Smooth muscle cell (in vitro differentiated cells): ENCODE measurements around the gene SRGAP3. TPM values are rescaled to one million over a fixed set of nuclear protein-coding genes. Genes with fewer than 3 reads are reported as not detected.

Experiments used
- DNase-seq: peaks from one replicate; lab custom pipeline; 2025; ENCODE audit not compliant: unreplicated experiment; lab: John Stamatoyannopoulos, UW
- H2AFZ ChIP-seq: fragments of 200-600 bp; sonication (generic); 2 replicates; pipeline ENCODE4 v1.6.0; 2016; ENCODE audit warnings: antibody characterized with exemption, low read depth, mild to moderate bottlenecking
- H3F3A ChIP-seq: fragments of 200-600 bp; sonication (generic); 2 replicates; pipeline ENCODE4 v1.6.0; 2017; ENCODE audit warnings: antibody characterized with exemption, low read depth
- H3K27ac ChIP-seq: fragments of 200-600 bp; sonication (generic); 2 replicates; pipeline ENCODE4 v1.5.1; 2016; ENCODE audit warnings: low read depth, mild to moderate bottlenecking
- H3K27me3 ChIP-seq: fragments of 200-600 bp; sonication (generic); 2 replicates; pipeline ENCODE4 v1.6.1; 2016; ENCODE audit warnings: low read depth, mild to moderate bottlenecking
- H3K36me3 ChIP-seq: fragments of 200-600 bp; sonication (generic); 2 replicates; pipeline ENCODE4 v1.5.1; 2016; ENCODE audit warnings: low read depth
- H3K4me1 ChIP-seq: fragments of 200-600 bp; sonication (generic); 2 replicates; pipeline ENCODE4 v1.5.1; 2016; ENCODE audit warnings: low read depth
- H3K4me2 ChIP-seq: fragments of 200-600 bp; sonication (generic); 2 replicates; pipeline ENCODE4 v1.6.0; 2016; ENCODE audit warnings: mild to moderate bottlenecking
- H3K4me3 ChIP-seq: fragments of 200-600 bp; sonication (generic); 2 replicates; pipeline ENCODE4 v1.5.1; 2016; ENCODE audit warnings: mild to moderate bottlenecking
- H3K79me2 ChIP-seq: fragments of 200-600 bp; sonication (generic); 2 replicates; pipeline ENCODE4 v1.6.0; 2016; ENCODE audit warnings: low read depth, mild to moderate bottlenecking
- H3K9ac ChIP-seq: fragments of 200-600 bp; sonication (generic); 2 replicates; pipeline ENCODE4 v1.6.0; 2016; ENCODE audit warnings: low read depth
- H3K9me3 ChIP-seq: fragments of 200-600 bp; sonication (generic); replicated peaks from 2 replicates; pipeline ENCODE4 v1.5.1; 2016; ENCODE audit warnings: low read depth
- H4K20me1 ChIP-seq: fragments of 200-600 bp; sonication (generic); 2 replicates; pipeline ENCODE4 v1.6.0; 2016; ENCODE audit warnings: low read depth
- CTCF ChIP-seq: fragments of 200-600 bp; sonication (generic); IDR thresholded peaks from 2 replicates; pipeline ENCODE4 v1.5.1; 2017; ENCODE audit warnings: borderline replicate concordance, mild to moderate bottlenecking, antibody characterized with exemption; ENCODE audit not compliant: insufficient read depth, poor library complexity, severe bottlenecking
- WGBS: methylation state at CpG from one replicate; pipeline ENCODE4 v1.1.7; 2016; ENCODE audit warnings: low lambda C conversion rate; 5-methylcytosine and 5-hydroxymethylcytosine counted together
- polyA plus RNA-seq: library from polyadenylated mRNA; unstranded; fragments of >200 nt; fragmentation: Nextera tagmentation; extraction: Ambion mirVana; gene quantifications from 2 replicates; pipeline ENCODE4 v1.2.1, GENCODE V29; 2016
- total RNA-seq: library from RNA; depleted of rRNA; stranded (reverse); fragments of >200 nt; gene quantifications from 2 replicates; pipeline ENCODE4 v1.2.3, GENCODE V29; 2014

Gene SRGAP3
- total and polyA plus RNA-seq, 2 experiments from 2014 or later, result 1.5 to 3.1 TPM

GRCh38 chr3:9102240-9102981, 147.0 kb downstream of the SRGAP3 start:
- Histone ChIP-seq H2AFZ (peak overlapping the region; percentile 13), H3K79me2 (no peaks in the 10 kb centered on the region), H3K9me3 (no peaks in the 10 kb centered on the region), H3K4me3 (no peak overlapping the region), H3K27ac (no peak overlapping the region), H3K4me1 (peaks cover 23% of the 10 kb centered on the region), H3K9ac (no peak overlapping the region), H3K36me3 (no peaks in the 10 kb centered on the region), H3F3A (no peaks in the 10 kb centered on the region), H3K27me3 (no peaks in the 10 kb centered on the region), H3K4me2 (no peak overlapping the region), H4K20me1 (no peaks in the 10 kb centered on the region)
- DNase-seq, result no peak
- TF ChIP-seq CTCF, result no peak
- WGBS, result 34% methylated on average over 12 of the region's 12 CpGs

GRCh38 chr3:9101286-9101685, 148.2 kb downstream of the SRGAP3 start:
- Histone ChIP-seq H2AFZ (no peak overlapping the region), H3K9me3 (no peaks in the 10 kb centered on the region), H3K4me3 (no peak overlapping the region), H3K27me3 (no peaks in the 10 kb centered on the region), H3K9ac (no peak overlapping the region), H3K27ac (no peak overlapping the region), H3K36me3 (no peaks in the 10 kb centered on the region), H3K4me1 (peaks cover 23% of the 10 kb centered on the region), H3K79me2 (no peaks in the 10 kb centered on the region), H3F3A (no peaks in the 10 kb centered on the region), H3K4me2 (no peak overlapping the region), H4K20me1 (no peaks in the 10 kb centered on the region)
- no peak for TF ChIP-seq CTCF
- no peak for DNase-seq
- WGBS, result 74% methylated on average over 12 of the region's 12 CpGs

DNA sequence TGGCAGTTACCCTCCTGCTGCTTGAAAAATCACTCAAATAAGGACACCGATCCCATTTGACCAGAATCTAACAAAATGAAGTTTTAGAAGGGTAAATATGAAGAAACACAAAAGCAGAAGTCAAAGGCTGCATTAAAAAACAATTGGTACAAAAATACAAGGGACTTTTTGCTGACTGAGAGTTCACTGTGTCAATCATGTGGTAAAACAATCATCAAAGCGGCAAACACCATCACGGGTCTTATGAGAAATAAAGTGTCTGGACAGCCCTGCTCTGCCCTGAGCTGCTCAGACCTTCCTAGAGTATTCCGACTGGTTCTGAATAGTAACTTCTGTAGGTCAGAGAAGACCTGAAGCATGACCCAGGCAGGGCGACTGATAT, 148.9 kb downstream of the SRGAP3 start:
- Histone ChIP-seq H3K36me3 (no peaks in the 10 kb centered on the region), H3K4me1 (peaks cover 21% of the 10 kb centered on the region), H4K20me1 (no peaks in the 10 kb centered on the region), H2AFZ (no peak overlapping the region), H3K79me2 (no peaks in the 10 kb centered on the region), H3K27ac (no peak overlapping the region), H3K4me3 (no peak overlapping the region), H3K4me2 (no peak overlapping the region), H3K9me3 (no peaks in the 10 kb centered on the region), H3K9ac (no peak overlapping the region), H3F3A (no peaks in the 10 kb centered on the region), H3K27me3 (no peaks in the 10 kb centered on the region)
- no peak for DNase-seq
- whole genome bisulfite sequencing, result 90% methylated on average over 5 of the region's 5 CpGs
- TF ChIP-seq CTCF, result no peak
